Measurements from ENCODE around the gene RASEF. TPM values are rescaled to one million over a fixed set of nuclear protein-coding genes. Genes with fewer than 3 reads are reported as not detected.

Gene RASEF
- total and polyA plus RNA-seq, 2 donors (not counting 1 experiment from before 2014, with no cell fraction given) = not detected

DNA sequence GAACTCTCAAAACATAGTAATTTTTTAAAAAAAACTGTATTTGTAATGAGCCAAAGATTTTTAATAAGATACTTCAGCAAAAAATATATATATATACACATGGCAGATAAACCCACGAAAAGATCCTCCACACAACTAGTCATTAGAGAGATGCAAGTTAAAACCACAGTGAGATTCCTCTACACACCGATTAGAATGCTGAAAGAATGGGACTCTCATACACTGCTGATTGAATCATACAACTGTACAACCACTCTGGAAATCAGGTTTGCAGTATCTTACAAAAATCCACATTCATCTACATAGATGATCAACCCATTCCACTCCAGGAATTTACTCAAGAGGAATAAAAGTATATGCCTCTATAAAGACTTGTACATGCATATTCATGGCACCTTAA, 43.7 kb downstream of the RASEF start:
- Histone ChIP-seq H4K20me1 (ENCODE audit: control insufficient read depth, insufficient read depth, low read length, poor library complexity, severe bottlenecking) (no peaks in the 10 kb centered on the region), H3K4me3 (ENCODE audit: control extremely low read depth in 1 of 5, extremely low read depth in 1 of 5, insufficient read depth in 1 of 5, low read depth in 2 of 5, low read length in 4 of 5) (no peak overlapping the region), H3K4me1 (ENCODE audit: control insufficient read depth in 2 of 2, insufficient read depth in 2 of 2, low read length in 2 of 2) (no peaks in the 10 kb centered on the region), H3K27ac (ENCODE audit: low read length in 2 of 2) (no peak overlapping the region), H3K36me3 (replicated peaks in 1 of 2; ENCODE audit: control extremely low read depth in 1 of 2, control insufficient read depth in 1 of 2, extremely low read depth in 1 of 2, insufficient read depth in 2 of 2, low read length in 1 of 2) (no peaks in the 10 kb centered on the region), H3K9me3 (ENCODE audit: control extremely low read depth in 1 of 3, control insufficient read depth in 2 of 3, insufficient read depth in 1 of 3, low read length in 2 of 3) (no peaks in the 10 kb centered on the region), H2AFZ (ENCODE audit: insufficient read depth, low read depth, low read length, poor library complexity, severe bottlenecking) (no peak overlapping the region), H3K27me3 (replicated peaks in 1 of 4; ENCODE audit: control extremely low read depth in 1 of 4, control insufficient read depth in 3 of 4, insufficient read depth in 4 of 4, low read length in 3 of 4) (no peaks in the 10 kb centered on the region), H3K4me2 (replicated peaks; ENCODE audit: low read depth, low read length, poor library complexity, severe bottlenecking) (no peak overlapping the region), H3K79me2 (ENCODE audit: control insufficient read depth, insufficient read depth, low read length) (no peaks in the 10 kb centered on the region), H3K9ac (ENCODE audit: low read length) (no peak overlapping the region)
- Mint-ChIP-seq H3K27me3 (no peaks in the 10 kb centered on the region), H3K4me3 (no peak overlapping the region), H3K4me1 (no peaks in the 10 kb centered on the region), H3K27ac (no peak overlapping the region), H3K9me3 (ENCODE audit: insufficient read depth) (no peaks in the 10 kb centered on the region)
- 100% methylated on average over 1 of the region's 2 CpGs for WGBS (ENCODE audit: insufficient coverage)
- POLR2A ChIA-PET = no interaction called here
- no peak for DNase-seq
- CTCF ChIA-PET = no interaction called here
- no peak for TF ChIP-seq EZH2 (IDR thresholded peaks at IDR 0.05; ENCODE audit: borderline replicate concordance, insufficient read depth, low read depth, low read length, poor library complexity, severe bottlenecking)
- TF ChIP-seq, protein P1, sequence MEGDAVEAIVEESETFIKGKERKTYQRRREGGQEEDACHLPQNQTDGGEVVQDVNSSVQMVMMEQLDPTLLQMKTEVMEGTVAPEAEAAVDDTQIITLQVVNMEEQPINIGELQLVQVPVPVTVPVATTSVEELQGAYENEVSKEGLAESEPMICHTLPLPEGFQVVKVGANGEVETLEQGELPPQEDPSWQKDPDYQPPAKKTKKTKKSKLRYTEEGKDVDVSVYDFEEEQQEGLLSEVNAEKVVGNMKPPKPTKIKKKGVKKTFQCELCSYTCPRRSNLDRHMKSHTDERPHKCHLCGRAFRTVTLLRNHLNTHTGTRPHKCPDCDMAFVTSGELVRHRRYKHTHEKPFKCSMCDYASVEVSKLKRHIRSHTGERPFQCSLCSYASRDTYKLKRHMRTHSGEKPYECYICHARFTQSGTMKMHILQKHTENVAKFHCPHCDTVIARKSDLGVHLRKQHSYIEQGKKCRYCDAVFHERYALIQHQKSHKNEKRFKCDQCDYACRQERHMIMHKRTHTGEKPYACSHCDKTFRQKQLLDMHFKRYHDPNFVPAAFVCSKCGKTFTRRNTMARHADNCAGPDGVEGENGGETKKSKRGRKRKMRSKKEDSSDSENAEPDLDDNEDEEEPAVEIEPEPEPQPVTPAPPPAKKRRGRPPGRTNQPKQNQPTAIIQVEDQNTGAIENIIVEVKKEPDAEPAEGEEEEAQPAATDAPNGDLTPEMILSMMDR (IDR thresholded peaks at IDR 0.05) = no peak
- intact Hi-C loops (cut with micrococcal nuclease) = no loop called here
- no peak for ATAC-seq (ENCODE audit: low read depth)

DNA sequence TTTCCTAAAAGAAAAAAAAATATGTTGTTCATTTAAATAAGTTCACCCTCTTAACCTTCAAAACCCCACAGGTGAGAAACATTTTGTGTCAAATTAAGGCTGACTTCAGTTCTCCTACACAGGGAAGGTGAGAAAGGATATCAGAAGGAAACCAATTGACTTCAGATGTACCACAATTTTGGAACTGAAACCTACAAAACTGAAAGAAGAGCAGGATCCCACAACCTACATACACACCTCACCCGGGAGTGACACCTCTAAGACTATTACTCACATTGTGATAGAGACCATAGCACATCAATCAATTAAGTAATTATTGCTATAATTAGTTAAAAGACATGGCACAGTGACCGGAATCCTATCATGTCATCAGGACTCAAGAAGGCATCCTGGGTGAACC, 47.0 kb downstream of the RASEF start:
- H3K79me2 ChIP-seq (ENCODE audit: control insufficient read depth, insufficient read depth, low read length) = no peaks in the 10 kb centered on the region
- no peak overlapping the region for H3K27ac ChIP-seq (ENCODE audit: low read length in 2 of 2)
- no peak overlapping the region for H3K27ac Mint-ChIP-seq
- no peaks in the 10 kb centered on the region for H3K9me3 Mint-ChIP-seq (ENCODE audit: insufficient read depth)
- no peak for TF ChIP-seq EZH2 (IDR thresholded peaks at IDR 0.05; ENCODE audit: borderline replicate concordance, insufficient read depth, low read depth, low read length, poor library complexity, severe bottlenecking)
- TF ChIP-seq, protein P1 (IDR thresholded peaks at IDR 0.05) = no peak
- no peak overlapping the region for H3K9ac ChIP-seq (ENCODE audit: low read length)
- no peak overlapping the region for H3K4me3 ChIP-seq (ENCODE audit: control extremely low read depth in 1 of 5, extremely low read depth in 1 of 5, insufficient read depth in 1 of 5, low read depth in 2 of 5, low read length in 4 of 5)
- no peak overlapping the region for H2AFZ ChIP-seq (ENCODE audit: insufficient read depth, low read depth, low read length, poor library complexity, severe bottlenecking)
- WGBS (ENCODE audit: insufficient coverage) = no CpG with 5 or more reads among the region's 2 CpGs
- intact Hi-C loops (cut with micrococcal nuclease) = no loop called here
- H4K20me1 ChIP-seq (ENCODE audit: control insufficient read depth, insufficient read depth, low read length, poor library complexity, severe bottlenecking) = no peaks in the 10 kb centered on the region
- ChIA-PET POLR2A (no interaction called here), CTCF (no interaction called here)
- H3K27me3 Mint-ChIP-seq = no peaks in the 10 kb centered on the region
- H3K4me3 Mint-ChIP-seq = no peak overlapping the region
- DNase-seq = no peak
- no peak for ATAC-seq (ENCODE audit: low read depth)
- no peaks in the 10 kb centered on the region for H3K36me3 ChIP-seq (replicated peaks in 1 of 2; ENCODE audit: control extremely low read depth in 1 of 2, control insufficient read depth in 1 of 2, extremely low read depth in 1 of 2, insufficient read depth in 2 of 2, low read length in 1 of 2)
- H3K4me2 ChIP-seq (replicated peaks; ENCODE audit: low read depth, low read length, poor library complexity, severe bottlenecking) = no peak overlapping the region
- peaks cover 1% of the 10 kb centered on the region for H3K4me1 Mint-ChIP-seq
- H3K9me3 ChIP-seq (ENCODE audit: control extremely low read depth in 1 of 3, control insufficient read depth in 2 of 3, insufficient read depth in 1 of 3, low read length in 2 of 3) = no peaks in the 10 kb centered on the region
- peaks cover 0 to 4% of the 10 kb centered on the region in 2 donors for H3K4me1 ChIP-seq (ENCODE audit: control insufficient read depth in 2 of 2, insufficient read depth in 2 of 2, low read length in 2 of 2)
- no peaks in the 10 kb centered on the region for H3K27me3 ChIP-seq (replicated peaks in 1 of 4; ENCODE audit: control extremely low read depth in 1 of 4, control insufficient read depth in 3 of 4, insufficient read depth in 4 of 4, low read length in 3 of 4)
